PFSK-1 (cell line): Measurements from ENCODE around the gene CCDC126.

Source experiments
- POLR2AphosphoS5 ChIP-seq: IDR thresholded peaks from 2 replicates; pipeline ENCODE4 v1.6.1; 2012; ENCODE audit warnings: low read depth, mild to moderate bottlenecking, control low read depth, low read length, moderate library complexity
- SIN3A ChIP-seq: IDR thresholded peaks from 2 replicates; pipeline ENCODE4 v1.6.1; 2012; ENCODE audit warnings: mild to moderate bottlenecking, low read length, moderate library complexity, borderline replicate concordance; ENCODE audit not compliant: insufficient read depth
- TAF1 ChIP-seq: IDR thresholded peaks from 2 replicates; pipeline ENCODE4 v1.6.1; 2012; ENCODE audit warnings: low read length, control low read depth, borderline replicate concordance; ENCODE audit not compliant: insufficient read depth
- TF ChIP-seq, protein P1 (sequence below), 2 experiments: IDR thresholded peaks; 2 replicates each; pipeline versions ENCODE4 v1.6.1 to v1.8.0; 2011 to 2012; ENCODE audit warnings: low read depth in 2 of 2, low read length in 2 of 2, control low read depth in 1 of 2, inconsistent platforms in 1 of 2, mild to moderate bottlenecking in 1 of 2, moderate library complexity in 1 of 2; ENCODE audit not compliant: insufficient read depth in 1 of 2

DNA sequence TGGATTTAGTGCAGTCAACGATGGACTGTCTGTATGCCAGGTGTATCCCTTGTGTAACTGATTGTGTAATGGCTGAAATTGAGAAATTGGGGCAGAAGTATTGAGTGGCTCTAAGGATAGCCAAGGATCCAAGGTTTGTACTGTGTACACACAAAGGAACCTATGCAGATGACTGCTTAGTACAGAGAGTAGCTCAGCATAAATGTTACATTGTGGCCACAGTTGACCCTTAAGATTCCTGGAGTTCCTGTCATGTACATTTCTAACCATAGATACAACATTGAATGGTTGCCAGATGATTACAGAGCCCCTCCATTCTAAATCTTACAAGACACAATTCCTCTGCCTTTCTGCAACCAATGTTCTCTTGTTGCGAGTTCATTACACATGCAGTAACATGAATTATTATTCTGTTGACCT is 25.3 kb downstream of the CCDC126 start:
- TF ChIP-seq TAF1 (no peak), POLR2AphosphoS5 (no peak), SIN3A (no peak)
- TF ChIP-seq, protein P1, sequence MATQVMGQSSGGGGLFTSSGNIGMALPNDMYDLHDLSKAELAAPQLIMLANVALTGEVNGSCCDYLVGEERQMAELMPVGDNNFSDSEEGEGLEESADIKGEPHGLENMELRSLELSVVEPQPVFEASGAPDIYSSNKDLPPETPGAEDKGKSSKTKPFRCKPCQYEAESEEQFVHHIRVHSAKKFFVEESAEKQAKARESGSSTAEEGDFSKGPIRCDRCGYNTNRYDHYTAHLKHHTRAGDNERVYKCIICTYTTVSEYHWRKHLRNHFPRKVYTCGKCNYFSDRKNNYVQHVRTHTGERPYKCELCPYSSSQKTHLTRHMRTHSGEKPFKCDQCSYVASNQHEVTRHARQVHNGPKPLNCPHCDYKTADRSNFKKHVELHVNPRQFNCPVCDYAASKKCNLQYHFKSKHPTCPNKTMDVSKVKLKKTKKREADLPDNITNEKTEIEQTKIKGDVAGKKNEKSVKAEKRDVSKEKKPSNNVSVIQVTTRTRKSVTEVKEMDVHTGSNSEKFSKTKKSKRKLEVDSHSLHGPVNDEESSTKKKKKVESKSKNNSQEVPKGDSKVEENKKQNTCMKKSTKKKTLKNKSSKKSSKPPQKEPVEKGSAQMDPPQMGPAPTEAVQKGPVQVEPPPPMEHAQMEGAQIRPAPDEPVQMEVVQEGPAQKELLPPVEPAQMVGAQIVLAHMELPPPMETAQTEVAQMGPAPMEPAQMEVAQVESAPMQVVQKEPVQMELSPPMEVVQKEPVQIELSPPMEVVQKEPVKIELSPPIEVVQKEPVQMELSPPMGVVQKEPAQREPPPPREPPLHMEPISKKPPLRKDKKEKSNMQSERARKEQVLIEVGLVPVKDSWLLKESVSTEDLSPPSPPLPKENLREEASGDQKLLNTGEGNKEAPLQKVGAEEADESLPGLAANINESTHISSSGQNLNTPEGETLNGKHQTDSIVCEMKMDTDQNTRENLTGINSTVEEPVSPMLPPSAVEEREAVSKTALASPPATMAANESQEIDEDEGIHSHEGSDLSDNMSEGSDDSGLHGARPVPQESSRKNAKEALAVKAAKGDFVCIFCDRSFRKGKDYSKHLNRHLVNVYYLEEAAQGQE (IDR thresholded peaks at IDR 0.05; ENCODE audit: insufficient read depth in 1 of 2, low read depth in 2 of 2, low read length in 2 of 2) = no peak
